ENCODE measurements around the gene KRT6C. TPM values are rescaled to one million over a fixed set of nuclear protein-coding genes. Genes with fewer than 3 reads are reported as not detected.

The KRT6C gene
- total and polyA plus RNA-seq, 2 experiments from 2014 or later = not detected

DNA sequence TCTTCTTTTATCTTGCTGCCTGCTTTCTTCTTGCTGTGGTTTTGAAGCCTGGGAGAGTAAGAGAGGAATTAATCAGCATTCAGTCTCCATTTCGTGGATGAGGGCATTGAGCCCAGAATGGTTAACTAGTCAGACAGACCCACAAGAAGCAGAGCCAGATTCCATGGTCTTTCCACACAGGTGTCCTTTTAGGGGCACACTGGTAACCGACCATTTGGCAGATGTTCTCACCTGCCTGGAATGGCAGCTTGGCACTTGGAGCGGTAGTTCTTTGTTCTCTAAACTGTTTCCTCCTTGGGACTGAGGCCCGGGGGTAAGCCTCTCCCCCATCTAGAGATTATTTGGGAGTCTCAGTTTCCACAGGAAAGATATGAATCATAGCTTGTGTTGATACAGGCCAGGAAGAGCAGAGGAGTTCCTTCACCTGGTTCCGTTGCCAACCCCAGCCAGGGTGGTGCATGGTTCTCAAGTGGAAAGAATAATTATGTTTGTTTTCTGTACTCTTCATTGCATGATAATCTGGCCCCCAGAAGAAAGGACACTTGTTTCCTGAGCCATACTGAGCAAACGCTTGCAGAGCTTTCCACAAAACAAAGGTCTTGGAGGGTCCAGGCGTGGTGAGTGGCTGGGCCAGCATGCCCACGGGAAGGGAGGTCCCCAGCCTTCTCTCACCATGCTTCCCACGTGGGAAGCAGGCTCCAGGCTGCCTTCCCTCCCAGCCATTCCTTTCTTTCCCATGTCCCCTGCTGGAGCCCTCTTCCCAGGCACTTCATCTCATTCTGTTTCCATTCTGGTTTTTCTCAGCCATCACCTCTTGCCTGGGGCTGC is 37.4 kb downstream of the KRT6C start:
- Histone ChIP-seq H3K79me2 (replicated peaks; ENCODE audit: insufficient read depth) (no peaks in the 10 kb centered on the region), H3K4me3 (no peak overlapping the region), H4K20me1 (replicated peaks; ENCODE audit: insufficient read depth) (no peaks in the 10 kb centered on the region), H3K27me3 (ENCODE audit: insufficient read depth) (no peaks in the 10 kb centered on the region), H3K36me3 (ENCODE audit: insufficient read depth) (no peaks in the 10 kb centered on the region), H3K4me2 (no peak overlapping the region), H3K9me2 (ENCODE audit: insufficient read depth) (peaks cover 13% of the 10 kb centered on the region), H3K27ac (ENCODE audit: low read depth) (no peak overlapping the region), H2AFZ (no peak overlapping the region), H3K4me1 (ENCODE audit: insufficient read depth) (no peaks in the 10 kb centered on the region), H3F3A (replicated peaks; ENCODE audit: low read depth) (no peaks in the 10 kb centered on the region)
- ATAC-seq (no peak), DNase-seq (ENCODE audit: low spot score) (no peak)
- no peaks in the 10 kb centered on the region; the same call in 1 of the 3 replicates for H3K9me3 Mint-ChIP-seq
- H3K36me3 Mint-ChIP-seq (ENCODE audit: low read depth) = no peaks in the 10 kb centered on the region
- H3K27me3 Mint-ChIP-seq (ENCODE audit: insufficient read depth, low read depth, poor library complexity) = peaks cover 6% of the 10 kb centered on the region
- no peak overlapping the region for H3K27ac Mint-ChIP-seq
- TF ChIP-seq NANOG (IDR thresholded peaks at IDR 0.05; ENCODE audit: borderline replicate concordance) = no peak
- TF ChIP-seq EZH2 (IDR thresholded peaks at IDR 0.05; ENCODE audit: low read depth, unreplicated experiment) = no peak
- no peaks in the 10 kb centered on the region; the same call in 1 of the 3 replicates for H3K4me1 Mint-ChIP-seq
- H3K4me3 Mint-ChIP-seq = no peak overlapping the region

DNA sequence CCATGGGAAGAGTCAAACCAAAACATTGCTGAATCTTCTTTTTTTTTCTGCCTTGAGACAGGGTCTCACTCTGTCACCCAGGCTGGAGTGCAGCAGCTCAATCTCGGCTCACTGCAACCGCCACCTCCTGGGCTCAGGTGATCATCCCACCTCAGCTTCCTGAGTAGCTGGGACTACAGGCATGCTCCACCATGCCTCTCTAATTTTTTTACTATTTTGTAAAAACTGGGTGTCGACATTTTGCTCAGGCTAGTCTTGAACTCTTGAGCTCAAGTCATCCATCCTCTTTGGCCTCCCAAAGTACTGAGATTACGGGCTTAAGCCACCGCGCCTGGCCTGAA is 38.0 kb downstream of the KRT6C start:
- H2AFZ ChIP-seq = no peak overlapping the region
- H4K20me1 ChIP-seq (replicated peaks; ENCODE audit: insufficient read depth) = no peaks in the 10 kb centered on the region
- H3K4me1 ChIP-seq (ENCODE audit: insufficient read depth) = no peaks in the 10 kb centered on the region
- H3K9me3 Mint-ChIP-seq = no peaks in the 10 kb centered on the region; the same call in 1 of the 3 replicates
- H3K27ac Mint-ChIP-seq = no peak overlapping the region
- H3F3A ChIP-seq (replicated peaks; ENCODE audit: low read depth) = no peaks in the 10 kb centered on the region
- H3K36me3 ChIP-seq (ENCODE audit: insufficient read depth) = no peaks in the 10 kb centered on the region
- H3K9me2 ChIP-seq (ENCODE audit: insufficient read depth) = peaks cover 13% of the 10 kb centered on the region
- peaks cover 6% of the 10 kb centered on the region for H3K27me3 Mint-ChIP-seq (ENCODE audit: insufficient read depth, low read depth, poor library complexity)
- H3K27ac ChIP-seq (ENCODE audit: low read depth) = no peak overlapping the region
- H3K4me3 ChIP-seq = no peak overlapping the region
- no peaks in the 10 kb centered on the region for H3K36me3 Mint-ChIP-seq (ENCODE audit: low read depth)
- H3K4me1 Mint-ChIP-seq = no peaks in the 10 kb centered on the region; the same call in 1 of the 3 replicates
- no peak for ATAC-seq
- no peak for DNase-seq (ENCODE audit: low spot score)
- no peak overlapping the region for H3K4me2 ChIP-seq
- H3K27me3 ChIP-seq (ENCODE audit: insufficient read depth) = no peaks in the 10 kb centered on the region
- H3K4me3 Mint-ChIP-seq = no peak overlapping the region
- no peaks in the 10 kb centered on the region for H3K79me2 ChIP-seq (replicated peaks; ENCODE audit: insufficient read depth)
- TF ChIP-seq POLR2AphosphoS5 (IDR thresholded peaks at IDR 0.05; ENCODE audit: low read depth) (no peak), ZNF114 (CRISPR knock-in tag; IDR thresholded peaks at IDR 0.05) (no peak), EZH2phosphoT487 (IDR thresholded peaks at IDR 0.05; ENCODE audit: unreplicated experiment) (no peak), NANOG (IDR thresholded peaks at IDR 0.05; ENCODE audit: borderline replicate concordance) (no peak), EZH2 (IDR thresholded peaks at IDR 0.05; ENCODE audit: low read depth, unreplicated experiment) (no peak), STAT1 (IDR thresholded peaks at IDR 0.05; ENCODE audit: unreplicated experiment) (no peak), JUNB (IDR thresholded peaks at IDR 0.05; ENCODE audit: unreplicated experiment) (no peak), CREB1 (CRISPR knock-in tag; IDR thresholded peaks at IDR 0.05; ENCODE audit: low read depth) (no peak), ZNF331 (CRISPR knock-in tag; IDR thresholded peaks at IDR 0.05; ENCODE audit: low read depth) (no peak), CTCF (conservative IDR thresholded peaks at IDR 0.05; ENCODE audit: low read depth in 2 of 2) (no peak)
- TF ChIP-seq, protein P1, sequence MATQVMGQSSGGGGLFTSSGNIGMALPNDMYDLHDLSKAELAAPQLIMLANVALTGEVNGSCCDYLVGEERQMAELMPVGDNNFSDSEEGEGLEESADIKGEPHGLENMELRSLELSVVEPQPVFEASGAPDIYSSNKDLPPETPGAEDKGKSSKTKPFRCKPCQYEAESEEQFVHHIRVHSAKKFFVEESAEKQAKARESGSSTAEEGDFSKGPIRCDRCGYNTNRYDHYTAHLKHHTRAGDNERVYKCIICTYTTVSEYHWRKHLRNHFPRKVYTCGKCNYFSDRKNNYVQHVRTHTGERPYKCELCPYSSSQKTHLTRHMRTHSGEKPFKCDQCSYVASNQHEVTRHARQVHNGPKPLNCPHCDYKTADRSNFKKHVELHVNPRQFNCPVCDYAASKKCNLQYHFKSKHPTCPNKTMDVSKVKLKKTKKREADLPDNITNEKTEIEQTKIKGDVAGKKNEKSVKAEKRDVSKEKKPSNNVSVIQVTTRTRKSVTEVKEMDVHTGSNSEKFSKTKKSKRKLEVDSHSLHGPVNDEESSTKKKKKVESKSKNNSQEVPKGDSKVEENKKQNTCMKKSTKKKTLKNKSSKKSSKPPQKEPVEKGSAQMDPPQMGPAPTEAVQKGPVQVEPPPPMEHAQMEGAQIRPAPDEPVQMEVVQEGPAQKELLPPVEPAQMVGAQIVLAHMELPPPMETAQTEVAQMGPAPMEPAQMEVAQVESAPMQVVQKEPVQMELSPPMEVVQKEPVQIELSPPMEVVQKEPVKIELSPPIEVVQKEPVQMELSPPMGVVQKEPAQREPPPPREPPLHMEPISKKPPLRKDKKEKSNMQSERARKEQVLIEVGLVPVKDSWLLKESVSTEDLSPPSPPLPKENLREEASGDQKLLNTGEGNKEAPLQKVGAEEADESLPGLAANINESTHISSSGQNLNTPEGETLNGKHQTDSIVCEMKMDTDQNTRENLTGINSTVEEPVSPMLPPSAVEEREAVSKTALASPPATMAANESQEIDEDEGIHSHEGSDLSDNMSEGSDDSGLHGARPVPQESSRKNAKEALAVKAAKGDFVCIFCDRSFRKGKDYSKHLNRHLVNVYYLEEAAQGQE (IDR thresholded peaks at IDR 0.05; ENCODE audit: unreplicated experiment) = no peak
- TF ChIP-seq, protein P2, sequence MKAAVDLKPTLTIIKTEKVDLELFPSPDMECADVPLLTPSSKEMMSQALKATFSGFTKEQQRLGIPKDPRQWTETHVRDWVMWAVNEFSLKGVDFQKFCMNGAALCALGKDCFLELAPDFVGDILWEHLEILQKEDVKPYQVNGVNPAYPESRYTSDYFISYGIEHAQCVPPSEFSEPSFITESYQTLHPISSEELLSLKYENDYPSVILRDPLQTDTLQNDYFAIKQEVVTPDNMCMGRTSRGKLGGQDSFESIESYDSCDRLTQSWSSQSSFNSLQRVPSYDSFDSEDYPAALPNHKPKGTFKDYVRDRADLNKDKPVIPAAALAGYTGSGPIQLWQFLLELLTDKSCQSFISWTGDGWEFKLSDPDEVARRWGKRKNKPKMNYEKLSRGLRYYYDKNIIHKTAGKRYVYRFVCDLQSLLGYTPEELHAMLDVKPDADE (IDR thresholded peaks at IDR 0.05) = no peak

All from GM23338 (cell line).